ENCODE results near the gene EBF4. TPM values are rescaled to one million over a fixed set of nuclear protein-coding genes. Genes with fewer than 3 reads are reported as not detected.

Gene EBF4
- total and polyA plus RNA-seq, 2 of the 8 experiments (the other 6 are each of a cell fraction or from before 2014, with no cell fraction given): 1.2 to 2.9 TPM

GRCh38 chr20:2775139-2775538, 82.6 kb downstream of the EBF4 start:
- no peak for DNase-seq (ENCODE audit: low read depth in 1 of 2, low spot score in 2 of 2)
- no peak for FAIRE-seq
- H2AK5ac ChIP-seq (ENCODE audit: low read depth, low read length): no peak overlapping the region
- TF ChIP-seq RFX5 (IDR thresholded peaks at IDR 0.05; ENCODE audit: borderline replicate concordance, low read depth, low read length): no peak
- TF ChIP-seq MAFK (IDR thresholded peaks at IDR 0.05; ENCODE audit: low read depth, low read length): no peak
- no peak for TF ChIP-seq KDM4A (IDR thresholded peaks at IDR 0.05; ENCODE audit: low read depth, low read length, severe bottlenecking)
- no peak for TF ChIP-seq GTF2F1 (IDR thresholded peaks at IDR 0.05; ENCODE audit: borderline replicate concordance, low read depth, low read length)
- TF ChIP-seq CBX8 (IDR thresholded peaks at IDR 0.05; ENCODE audit: borderline replicate concordance, low read depth, low read length): no peak

More at GRCh38 chr20:2775139-2775538, 82.6 kb downstream of the EBF4 start:
- 92% methylated on average over 3 of the region's 3 CpGs; no CpG with 5 or more reads in 1 of the 2 experiments for WGBS, 2 experiments (ENCODE audit: extremely low coverage in 1 of 2, insufficient coverage in 1 of 2, insufficient read length in 1 of 2, insufficient replicate concordance in 2 of 2, low coverage in 1 of 2, low lambda C conversion rate in 2 of 2, missing lambda C conversion rate in 1 of 2)
- Histone ChIP-seq H3K79me2 (ENCODE audit: control insufficient read depth in 1 of 2, insufficient read depth in 2 of 2, low read length in 2 of 2) (no peaks in the 10 kb centered on the region), H4K8ac (ENCODE audit: extremely low read depth, insufficient read depth, low read length) (no peak overlapping the region), H4K5ac (ENCODE audit: insufficient read length, low read depth, low read length) (no peak overlapping the region), H4K91ac (replicated peaks; ENCODE audit: insufficient read length, low read length) (no peak overlapping the region), H3K4me2 (ENCODE audit: insufficient read depth in 1 of 2, low read depth in 2 of 2, low read length in 2 of 2) (no peak overlapping the region), H3K23ac (ENCODE audit: insufficient read length) (no peak overlapping the region), H3K23me2 (ENCODE audit: low read depth, low read length) (no peaks in the 10 kb centered on the region), H3K4me1 (replicated peaks in 1 of 4; ENCODE audit: control insufficient read depth in 3 of 4, insufficient read depth in 4 of 4, low read length in 3 of 4) (peaks cover 0 to 3% (median 0%) of the 10 kb centered on the region in 4 experiments; a peak in 1 of 7 replicates), H3K18ac (ENCODE audit: extremely low read depth, low read length) (no peak overlapping the region), H3K56ac (replicated peaks; ENCODE audit: insufficient read length, low read depth, low read length) (no peak overlapping the region), H3K9ac (replicated peaks in 1 of 4; ENCODE audit: extremely low read depth in 1 of 4, low read depth in 3 of 4, low read length in 3 of 4) (no peak overlapping the region), H2BK15ac (ENCODE audit: low read length) (no peak overlapping the region), H3K9me3 (ENCODE audit: insufficient read depth in 2 of 2, low read depth in 1 of 2, low read length in 1 of 2) (no peaks in the 10 kb centered on the region; a peak in 1 of 4 replicates), H2BK120ac (replicated peaks; ENCODE audit: low read depth, low read length) (no peak overlapping the region), H2BK20ac (ENCODE audit: low read length) (no peak overlapping the region), H3K14ac (ENCODE audit: insufficient read length) (no peak overlapping the region), H3K4me3 (ENCODE audit: extremely low read depth in 1 of 4, insufficient read depth in 2 of 4, low read depth in 3 of 4, low read length in 4 of 4) (no peak overlapping the region), H3K36me3 (ENCODE audit: control insufficient read depth in 2 of 4, insufficient read depth in 4 of 4, low read length in 3 of 4) (no peaks in the 10 kb centered on the region), H2BK12ac (ENCODE audit: low read depth, low read length) (no peak overlapping the region), H3K79me1 (ENCODE audit: low read depth, low read length) (no peaks in the 10 kb centered on the region), H3K4ac (replicated peaks; ENCODE audit: insufficient read length, low read depth, low read length) (no peak overlapping the region), H2BK5ac (ENCODE audit: low read depth, low read length) (no peak overlapping the region), H2AFZ (ENCODE audit: low read length) (no peak overlapping the region), H3K27me3 (replicated peaks in 1 of 4; ENCODE audit: control insufficient read depth in 3 of 4, extremely low read depth in 1 of 4, insufficient read depth in 3 of 4, low read length in 3 of 4) (no peaks in the 10 kb centered on the region), H3K27ac (ENCODE audit: low read depth, low read length) (no peak overlapping the region), H4K20me1 (replicated peaks in 1 of 2; ENCODE audit: control insufficient read depth in 1 of 2, insufficient read depth in 2 of 2, low read length in 2 of 2) (no peaks in the 10 kb centered on the region)
- ChIA-PET POLR2A (ENCODE audit: partially characterized antibody) (no interaction called here), CTCF (ENCODE audit: partially characterized antibody) (interaction anchor here (0.6 to 5.1 kb wide), 10 partner anchors 8 to 369 kb away, joined by 3 to 19 read pairs (median 4); no protein-coding TSS in a partner anchor)

Data from H1 (cell line).